ENCODE results near the gene ANKRD33B.

GRCh38 chr5:10539687-10539998 is 24.2 kb upstream of the ANKRD33B start:
- no peak for TF ChIP-seq CTCF (IDR thresholded peaks at IDR 0.05)
- no peak for TF ChIP-seq EZH2phosphoT487 (IDR thresholded peaks at IDR 0.05)
- no peak for TF ChIP-seq EZH2 (IDR thresholded peaks at IDR 0.05)

Measured in neural progenitor cell (in vitro differentiated cells).